Measurements from ENCODE around the gene COX7A2L.

Gene COX7A2L

DNA sequence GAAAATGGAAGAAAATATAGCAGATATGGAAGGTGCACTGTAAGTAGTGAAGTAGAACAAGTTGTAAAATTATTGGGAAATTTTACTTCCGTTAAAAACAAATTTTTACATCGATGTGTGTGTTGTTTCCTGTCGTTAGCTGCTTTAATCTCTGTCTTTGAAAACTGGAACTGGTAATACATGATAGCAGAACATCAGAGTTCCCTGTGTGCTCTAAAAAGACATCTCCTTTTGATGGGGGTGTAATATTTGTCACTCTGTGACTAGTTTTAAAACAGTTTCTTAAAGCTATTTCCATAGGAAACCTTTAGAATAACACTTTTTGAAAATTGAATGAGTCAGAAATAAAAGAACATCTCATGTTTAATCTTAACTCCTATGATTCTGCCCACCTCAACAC, 43.5 kb downstream of the COX7A2L start:
- no peak for DNase-seq (ENCODE audit: low spot score)

DNA sequence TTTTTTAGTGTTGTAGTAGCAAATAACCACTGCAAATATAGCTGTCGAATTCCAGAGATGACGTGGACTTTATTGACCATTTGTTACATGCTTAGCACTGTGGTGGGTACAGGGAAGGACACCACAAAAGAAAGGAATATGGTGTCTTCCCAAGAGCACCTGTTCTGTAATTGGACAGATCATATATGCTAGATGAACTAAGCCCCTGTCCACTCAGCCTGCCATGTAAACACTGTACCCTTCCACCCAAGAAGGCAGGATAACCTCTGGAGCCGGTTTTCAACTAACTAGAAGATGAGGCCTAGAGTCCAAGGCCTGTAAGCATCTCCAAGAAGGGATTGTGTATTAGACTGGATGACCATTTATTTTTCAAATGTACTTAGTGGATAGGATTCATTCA, 44.1 kb downstream of the COX7A2L start:
- DNase-seq (ENCODE audit: low spot score): no peak

DNA sequence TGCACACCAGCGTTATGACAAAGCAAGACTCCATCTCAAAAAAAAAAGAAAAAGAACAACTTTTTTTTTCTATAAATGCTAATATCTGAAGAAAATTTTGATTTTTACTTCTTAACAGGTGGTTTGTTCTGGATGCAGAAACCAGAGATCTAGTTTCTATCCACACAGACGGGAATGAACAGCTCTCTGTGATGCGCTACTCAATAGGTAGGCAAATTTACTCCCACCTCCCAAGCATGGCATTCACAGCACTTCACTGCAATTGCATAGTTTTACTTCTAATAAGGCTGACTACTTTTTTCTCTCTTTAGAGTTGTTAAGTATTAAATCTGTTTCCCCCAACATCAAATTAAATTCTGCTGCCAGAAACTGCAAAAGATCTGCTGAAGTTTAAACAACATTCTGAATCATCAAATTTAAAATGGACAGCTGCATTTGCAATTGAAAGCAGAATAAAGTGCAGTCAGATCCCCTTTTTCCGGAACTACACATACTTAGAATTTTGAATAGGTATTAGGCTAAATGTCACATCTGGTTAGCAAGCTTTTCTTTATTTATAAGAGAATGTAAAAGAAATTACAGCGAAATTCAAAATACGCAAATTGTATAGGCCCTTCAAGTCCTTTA, 45.1 kb downstream of the COX7A2L start:
- no peak for DNase-seq (ENCODE audit: low spot score)

DNA sequence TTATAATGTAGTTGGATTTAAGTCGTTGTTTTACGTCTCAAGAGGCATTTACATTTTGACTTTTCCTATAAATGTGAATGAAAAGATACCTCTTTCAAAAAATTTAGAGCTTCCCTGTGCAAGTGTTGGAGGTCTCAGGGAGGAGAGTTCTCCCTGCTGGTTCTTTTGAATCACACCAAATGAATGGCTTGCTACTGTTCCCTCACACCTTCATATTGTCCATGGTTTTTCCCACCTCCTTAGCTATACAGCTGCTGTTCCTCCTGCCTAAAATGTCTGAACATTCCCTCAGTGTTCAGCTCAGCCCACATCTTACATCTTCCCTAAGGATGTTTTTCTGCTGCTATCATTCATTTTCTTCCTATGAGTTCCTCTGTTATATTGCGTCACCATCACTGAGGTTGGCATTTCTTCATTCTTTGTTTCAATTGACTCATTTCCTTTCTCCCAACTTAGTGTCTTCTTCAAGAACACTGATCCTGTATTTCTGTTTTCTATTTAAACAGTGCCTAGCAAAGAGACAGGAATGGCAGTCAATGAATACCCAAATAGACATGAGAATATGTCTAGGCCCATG, 46.0 kb downstream of the COX7A2L start:
- DNase-seq (ENCODE audit: low spot score): no peak

DNA sequence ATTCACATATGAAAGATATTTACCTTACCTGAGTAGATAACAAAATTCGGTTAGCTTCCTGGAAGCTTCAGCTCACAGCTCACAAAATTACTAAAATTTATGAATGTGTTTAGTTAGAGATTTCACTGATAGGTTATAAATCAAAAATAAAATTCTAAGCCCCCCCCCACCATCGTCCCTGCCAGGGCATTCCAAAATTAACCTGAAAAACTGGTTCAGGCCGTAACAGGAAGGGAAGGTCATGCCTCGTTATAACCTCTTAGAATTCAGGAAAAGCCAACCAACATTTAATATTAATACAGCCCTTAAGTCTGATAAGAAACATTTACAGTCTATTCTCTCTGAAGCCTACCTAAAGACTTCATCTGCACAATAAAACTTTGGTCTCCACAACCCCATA, 48.9 kb downstream of the COX7A2L start:
- DNase-seq (ENCODE audit: low spot score): no peak

DNA sequence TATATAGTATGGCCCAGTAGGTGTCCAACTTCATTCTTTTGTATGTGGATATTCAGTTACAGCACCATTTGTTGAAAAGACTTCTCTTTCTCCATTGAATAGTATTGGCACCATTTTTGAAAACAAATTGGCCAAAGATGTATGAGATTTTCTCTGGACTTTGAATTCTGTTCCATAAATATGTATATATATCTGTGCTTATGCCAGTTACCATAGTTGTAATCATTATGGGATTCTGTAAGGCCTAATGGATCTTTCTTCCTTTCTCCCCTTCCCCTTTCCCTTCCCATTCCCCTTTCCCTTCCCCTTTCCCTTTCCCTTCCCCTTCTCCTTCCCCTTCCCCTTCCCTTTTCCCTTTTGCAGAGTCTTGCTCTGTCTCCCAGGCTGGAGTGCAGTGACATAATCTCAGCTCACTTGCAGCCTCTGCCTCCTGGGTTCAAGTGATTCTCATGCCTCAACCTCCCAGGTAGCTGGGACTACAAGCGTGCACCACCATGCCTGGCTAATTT, 51.0 kb downstream of the COX7A2L start:
- DNase-seq (ENCODE audit: low spot score): no peak

DNA sequence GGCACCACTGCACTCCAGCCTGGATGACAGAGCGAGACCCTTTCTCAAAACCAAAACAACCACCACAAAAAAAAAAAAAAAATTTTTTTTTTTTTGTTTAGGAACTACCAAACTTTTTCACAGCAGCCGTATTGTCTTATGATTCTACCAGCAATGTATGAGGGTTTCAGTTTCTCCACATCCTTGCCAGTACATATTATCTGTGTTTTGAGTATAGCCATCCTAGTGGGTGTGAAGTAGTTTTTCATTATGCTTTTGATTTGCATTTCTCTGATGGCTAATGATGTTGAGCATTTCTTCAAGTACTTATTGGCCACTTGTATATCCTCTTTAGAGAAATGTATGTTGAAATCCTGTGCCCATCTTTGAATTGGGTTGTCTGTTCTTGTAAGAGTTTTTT, 51.7 kb downstream of the COX7A2L start:
- no peak for DNase-seq (ENCODE audit: low spot score)

DNA sequence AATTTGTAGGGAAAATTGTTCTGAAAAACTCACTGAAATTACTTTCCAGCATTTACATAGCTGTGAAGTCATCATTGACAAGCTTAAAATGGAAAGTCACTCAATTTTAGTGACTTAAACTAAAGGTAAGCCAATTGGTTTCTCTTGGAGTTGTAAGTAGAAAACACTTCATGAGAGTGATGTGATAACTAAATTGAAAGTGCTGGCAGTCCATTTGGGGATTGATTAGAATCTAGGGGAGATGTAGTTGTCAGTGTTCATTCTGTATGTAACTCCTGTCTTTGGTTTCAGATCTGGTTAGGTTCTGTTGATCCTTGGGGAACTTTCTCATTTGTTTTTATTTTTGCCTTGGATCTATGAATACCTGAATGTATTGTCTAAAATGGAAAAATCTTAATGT, 53.8 kb downstream of the COX7A2L start:
- no peak for DNase-seq (ENCODE audit: low spot score)

DNA sequence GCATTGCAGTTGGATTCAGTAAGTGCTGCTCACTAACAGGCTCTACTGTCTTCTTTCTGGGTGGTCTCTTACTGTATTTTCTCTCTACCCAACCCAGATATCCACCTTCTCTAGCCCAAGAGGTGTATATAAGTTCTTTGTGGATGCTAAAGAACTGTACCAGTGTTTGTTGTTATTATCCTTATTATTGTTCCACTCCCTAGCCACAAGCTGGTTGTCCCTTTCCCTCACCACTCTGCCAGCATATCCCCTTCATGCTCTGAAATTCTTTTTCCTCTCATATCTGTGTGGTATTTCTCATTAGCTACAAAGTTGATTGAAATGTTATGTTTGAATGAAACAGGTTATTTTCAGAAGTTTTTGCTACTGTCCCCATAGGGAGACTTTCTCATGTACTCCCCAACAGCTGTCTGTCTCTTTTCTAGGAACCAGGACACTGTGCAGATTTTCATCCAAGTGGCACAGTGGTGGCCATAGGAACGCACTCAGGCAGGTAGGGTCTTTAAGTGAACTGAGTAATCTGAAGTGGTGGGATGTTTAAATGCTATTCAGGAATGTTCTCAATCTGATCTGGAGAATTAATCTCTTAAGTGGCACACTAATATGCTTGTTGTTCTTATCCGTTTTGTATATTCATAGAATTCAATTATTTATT, 56.8 kb downstream of the COX7A2L start:
- DNase-seq (ENCODE audit: low spot score): no peak

DNA sequence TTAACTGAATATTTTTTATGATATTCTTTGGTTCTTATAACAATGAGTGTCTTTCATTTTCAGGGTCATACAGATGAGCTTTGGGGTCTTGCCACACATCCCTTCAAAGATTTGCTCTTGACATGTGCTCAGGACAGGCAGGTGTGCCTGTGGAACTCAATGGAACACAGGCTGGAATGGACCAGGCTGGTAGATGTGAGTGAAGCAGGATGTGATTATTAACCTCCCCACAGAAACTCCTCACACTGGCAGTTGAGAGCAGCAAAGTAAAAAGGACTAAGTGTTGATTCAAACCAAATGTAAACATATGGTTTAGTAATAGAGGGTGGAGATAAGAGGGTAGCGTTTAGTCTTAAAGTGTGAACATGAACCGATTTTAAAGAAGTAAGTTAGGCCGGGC, 57.8 kb downstream of the COX7A2L start:
- DNase-seq (ENCODE audit: low spot score): no peak

DNA sequence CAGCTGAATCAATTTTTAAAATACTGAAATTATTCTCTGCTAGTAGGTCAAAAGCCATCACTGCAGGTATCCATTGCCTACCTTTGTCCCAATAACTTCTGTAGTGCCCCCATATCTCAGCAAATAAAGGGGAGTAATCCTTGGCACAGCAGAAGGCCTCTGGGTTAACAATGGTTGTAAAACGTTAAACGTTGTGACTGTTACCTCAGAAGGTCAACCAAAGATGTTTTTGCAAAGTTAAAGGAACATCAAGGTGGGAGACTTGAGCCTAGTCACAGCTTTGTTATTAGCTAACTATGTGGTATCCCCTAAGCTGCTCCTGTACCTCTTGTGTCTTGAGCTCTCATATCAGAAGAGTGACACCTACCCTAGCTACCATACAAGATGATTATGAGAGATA, 60.5 kb downstream of the COX7A2L start:
- no peak for DNase-seq (ENCODE audit: low spot score)
